GM12865 (cell line): ENCODE results near the gene COL9A3.

ENCODE experiments used
- DNase-seq: peaks from one replicate; pipeline ENCODE4 v3.0.0; 2010; ENCODE audit warnings: low read depth
- H3K4me3 ChIP-seq: 2 replicates; pipeline ENCODE4 v1.5.1; 2011; ENCODE audit warnings: mild to moderate bottlenecking, low read depth, low read length, control low read depth
- TF ChIP-seq, protein P1 (sequence below): IDR thresholded peaks from 2 replicates; pipeline ENCODE4 v1.5.1; 2011; ENCODE audit warnings: low read length, control low read depth, low read depth, inconsistent platforms; ENCODE audit not compliant: insufficient read depth; ENCODE audit errors: missing control alignments

The COL9A3 gene

DNA sequence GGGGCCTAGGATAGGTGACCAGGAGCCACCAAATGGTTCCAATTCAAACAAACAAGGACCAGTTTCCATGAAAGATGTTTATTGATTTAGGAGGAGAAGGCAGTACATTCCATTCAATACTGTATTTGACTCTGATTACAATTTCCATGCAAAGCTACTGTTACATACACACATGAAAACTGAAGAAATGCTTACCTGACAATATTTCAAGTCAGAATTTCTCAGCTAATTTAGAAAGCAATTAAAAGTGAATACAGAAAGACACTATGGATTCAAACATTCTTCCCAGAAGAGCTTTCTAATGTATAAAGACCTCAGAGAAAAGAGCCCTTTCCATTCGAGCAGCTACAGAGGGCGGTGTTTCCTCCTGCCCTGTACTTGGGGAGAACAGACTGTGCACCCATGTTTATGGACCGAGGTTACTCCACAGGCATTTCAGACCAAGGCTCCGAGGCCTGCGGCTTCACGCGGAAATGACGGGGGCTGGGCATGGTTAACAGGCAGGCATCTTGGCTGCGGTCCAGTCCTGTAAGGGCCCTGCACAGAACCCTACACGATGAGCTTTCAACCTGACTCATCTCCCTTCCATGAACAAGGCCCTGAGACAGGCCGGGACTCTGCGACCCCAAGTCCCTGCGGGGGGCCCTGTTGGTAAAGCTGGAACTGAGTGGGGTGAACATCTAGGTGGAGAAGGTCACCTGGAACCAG, 70.5 kb downstream of the COL9A3 start:
- DNase-seq, result no peak
- TF ChIP-seq, protein P1, sequence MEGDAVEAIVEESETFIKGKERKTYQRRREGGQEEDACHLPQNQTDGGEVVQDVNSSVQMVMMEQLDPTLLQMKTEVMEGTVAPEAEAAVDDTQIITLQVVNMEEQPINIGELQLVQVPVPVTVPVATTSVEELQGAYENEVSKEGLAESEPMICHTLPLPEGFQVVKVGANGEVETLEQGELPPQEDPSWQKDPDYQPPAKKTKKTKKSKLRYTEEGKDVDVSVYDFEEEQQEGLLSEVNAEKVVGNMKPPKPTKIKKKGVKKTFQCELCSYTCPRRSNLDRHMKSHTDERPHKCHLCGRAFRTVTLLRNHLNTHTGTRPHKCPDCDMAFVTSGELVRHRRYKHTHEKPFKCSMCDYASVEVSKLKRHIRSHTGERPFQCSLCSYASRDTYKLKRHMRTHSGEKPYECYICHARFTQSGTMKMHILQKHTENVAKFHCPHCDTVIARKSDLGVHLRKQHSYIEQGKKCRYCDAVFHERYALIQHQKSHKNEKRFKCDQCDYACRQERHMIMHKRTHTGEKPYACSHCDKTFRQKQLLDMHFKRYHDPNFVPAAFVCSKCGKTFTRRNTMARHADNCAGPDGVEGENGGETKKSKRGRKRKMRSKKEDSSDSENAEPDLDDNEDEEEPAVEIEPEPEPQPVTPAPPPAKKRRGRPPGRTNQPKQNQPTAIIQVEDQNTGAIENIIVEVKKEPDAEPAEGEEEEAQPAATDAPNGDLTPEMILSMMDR, result no peak

DNA sequence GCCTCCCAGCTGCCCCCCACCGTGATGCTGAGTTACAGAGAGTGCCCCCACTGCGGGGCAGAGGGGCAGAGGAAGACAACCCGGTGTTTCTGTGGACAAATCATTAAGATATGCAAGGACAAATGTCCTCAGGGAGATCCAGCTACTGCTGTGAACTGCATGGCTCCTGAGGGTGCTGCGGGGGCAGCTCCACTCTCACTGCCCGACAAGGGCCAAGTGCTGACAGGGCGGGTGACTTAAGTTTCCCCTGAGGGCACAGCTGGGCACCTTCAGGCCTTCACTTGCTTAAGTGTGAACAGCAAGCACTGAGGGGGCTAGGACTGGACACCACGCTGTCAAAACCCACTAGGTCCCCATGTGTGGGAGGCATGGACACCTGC, 71.0 kb downstream of the COL9A3 start:
- no peak overlapping the region for H3K4me3 ChIP-seq
- TF ChIP-seq, protein P1, result no peak
- no peak for DNase-seq

More for the DNA sequence above, 70.5 kb downstream of the COL9A3 start:
- H3K4me3 ChIP-seq, result no peak overlapping the region

DNA sequence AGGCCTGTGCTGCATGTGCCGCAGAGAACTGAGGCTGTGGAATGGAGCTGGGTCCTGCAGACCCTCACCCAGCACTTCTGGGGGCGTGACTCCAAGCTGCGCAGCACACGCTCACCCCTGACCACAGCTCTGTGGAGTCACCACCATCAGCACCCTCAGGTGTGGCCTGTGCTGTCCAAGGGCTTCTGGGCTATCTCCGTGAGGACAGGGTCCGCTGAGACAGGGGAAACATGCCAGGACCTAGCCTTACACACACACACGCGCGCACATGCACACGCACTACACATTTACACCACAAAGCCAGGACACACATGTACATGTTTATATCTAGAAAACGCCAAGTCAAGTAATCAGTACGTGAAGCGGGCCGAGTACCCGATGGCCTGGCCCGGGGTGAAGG, 71.6 kb downstream of the COL9A3 start:
- TF ChIP-seq, protein P1, result no peak
- H3K4me3 ChIP-seq, result no peak overlapping the region
- no peak for DNase-seq

DNA sequence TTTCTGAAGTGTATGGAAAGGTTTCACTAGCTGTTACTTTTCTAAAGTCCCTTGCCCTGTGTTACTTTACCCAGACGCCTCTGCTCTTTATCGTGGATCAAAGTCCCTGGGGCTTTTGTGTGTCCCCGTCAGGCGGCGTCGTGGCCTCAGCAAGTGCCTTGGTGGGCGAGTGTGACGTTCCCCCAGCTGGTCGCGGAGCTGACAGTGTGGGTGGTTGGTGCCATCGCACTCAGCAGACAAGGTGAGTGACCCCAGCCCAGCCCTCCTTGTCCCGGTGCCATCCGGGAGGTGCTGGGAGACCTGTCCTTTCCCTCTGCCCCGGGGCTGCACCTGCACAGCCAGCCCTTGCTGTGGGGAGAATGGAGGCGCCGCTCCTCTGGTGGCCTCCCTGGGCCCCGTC, 72.1 kb downstream of the COL9A3 start:
- H3K4me3 ChIP-seq, result no peak overlapping the region
- TF ChIP-seq, protein P1, result no peak
- no peak for DNase-seq

DNA sequence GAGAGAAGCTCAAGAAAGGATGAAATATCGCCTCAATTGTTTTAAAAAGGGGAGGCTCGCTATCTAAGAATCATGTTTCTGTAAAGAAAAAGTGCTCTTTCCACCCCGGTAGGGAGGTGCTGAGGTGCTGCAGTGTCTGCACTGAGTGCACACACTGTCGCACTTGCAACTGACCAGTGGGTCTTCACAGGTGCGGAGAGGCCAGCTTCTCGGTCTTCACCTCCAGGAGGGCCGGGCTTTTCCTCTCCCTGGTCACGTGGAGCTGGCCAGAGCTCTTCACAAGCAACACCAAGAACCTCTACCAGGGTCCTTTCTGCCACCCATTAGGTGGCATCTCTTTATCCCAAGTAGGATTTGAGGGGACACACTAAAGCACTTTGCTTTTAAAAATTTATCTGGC, 72.6 kb downstream of the COL9A3 start:
- no peak overlapping the region for H3K4me3 ChIP-seq
- no peak for DNase-seq
- TF ChIP-seq, protein P1, result no peak

DNA sequence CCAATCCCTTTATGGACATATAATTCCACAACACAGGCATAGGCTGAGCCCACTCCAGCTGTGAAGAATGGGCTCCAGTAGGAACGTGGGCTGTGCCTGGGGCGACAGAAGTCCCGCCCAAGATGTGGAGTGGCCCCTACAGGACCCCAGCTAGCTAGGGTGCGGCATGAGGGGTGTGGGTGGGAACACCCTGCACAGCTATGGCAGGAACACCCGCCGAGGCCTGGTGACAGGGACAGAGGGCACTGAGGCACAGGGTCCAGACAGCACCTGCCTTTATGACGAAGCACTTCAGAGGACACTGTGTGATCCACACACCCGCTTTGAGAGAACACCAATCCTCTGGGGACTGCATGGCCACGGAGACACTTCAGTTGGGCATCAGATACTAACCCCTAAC, 73.0 kb downstream of the COL9A3 start:
- DNase-seq, result no peak
- TF ChIP-seq, protein P1, result no peak
- no peak overlapping the region for H3K4me3 ChIP-seq

DNA sequence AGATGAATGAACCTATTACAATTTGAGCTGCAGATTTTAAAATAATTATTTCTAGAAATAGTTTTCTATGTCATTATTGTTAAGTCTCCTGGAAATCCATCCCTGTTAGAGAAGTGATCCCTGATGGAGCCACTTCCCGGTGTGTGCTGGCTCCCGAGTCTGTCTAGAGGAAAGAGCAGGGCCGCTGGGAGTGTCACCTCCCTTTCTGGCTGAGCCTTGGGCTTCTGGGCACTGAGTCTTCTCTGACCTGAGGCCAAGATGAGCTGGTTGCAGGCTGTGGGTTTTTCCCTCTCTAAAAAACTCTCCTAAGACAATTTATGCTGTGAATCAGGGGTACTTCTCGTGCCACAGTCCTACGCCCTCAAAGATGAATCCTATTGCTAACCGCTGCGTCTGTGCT, 73.6 kb downstream of the COL9A3 start:
- no peak for DNase-seq
- TF ChIP-seq, protein P1, result no peak
- no peak overlapping the region for H3K4me3 ChIP-seq
